CD8-positive, alpha-beta memory T cell (primary cell): ENCODE measurements around the gene SETD4. TPM values are rescaled to one million over a fixed set of nuclear protein-coding genes. Genes with fewer than 3 reads are reported as not detected.

Source experiments
- CTCF ChIA-PET: fragments of 350-600 bp; sonication (Branson Sonifier 250); formaldehyde crosslinking; loops from one replicate; lab custom pipeline; 2021; ENCODE audit warnings: antibody characterized with exemption; lab: Charles Lee
- POLR2A ChIA-PET: fragments of 350-600 bp; sonication (Branson Sonifier 250); formaldehyde crosslinking; loops from one replicate; lab custom pipeline; 2021; ENCODE audit warnings: antibody characterized with exemption; lab: Charles Lee
- DNase-seq, 5 donors: peaks; one replicate each; pipeline versions ENCODE4 v3.0.0 to v3.0.0-alpha.2; 2020 to 2022; ENCODE audit warnings: mixed read lengths in 1 of 5
- H3K27ac ChIP-seq: one replicate; pipeline ENCODE4 v1.7.0; 2013; ENCODE audit warnings: low read depth, mild to moderate bottlenecking, low read length, moderate library complexity
- H3K27me3 ChIP-seq: 2 replicates; pipeline ENCODE4 v1.7.0; 2013; ENCODE audit warnings: low read length, mild to moderate bottlenecking; ENCODE audit not compliant: insufficient read depth, poor library complexity, severe bottlenecking
- H3K36me3 ChIP-seq: 2 replicates; pipeline ENCODE4 v1.7.0; 2013; ENCODE audit warnings: mild to moderate bottlenecking, low read length, moderate library complexity; ENCODE audit not compliant: insufficient read depth
- H3K4me1 ChIP-seq: 2 replicates; pipeline ENCODE4 v1.7.0; 2013; ENCODE audit warnings: mild to moderate bottlenecking, low read length, moderate library complexity; ENCODE audit not compliant: insufficient read depth
- H3K4me3 ChIP-seq: 2 replicates; pipeline ENCODE4 v1.7.0; 2013; ENCODE audit warnings: mild to moderate bottlenecking, low read length
- H3K9me3 ChIP-seq: 2 replicates; pipeline ENCODE4 v1.7.0; 2013; ENCODE audit warnings: mild to moderate bottlenecking, low read length
- H3K27ac Mint-ChIP-seq, 8 donors: one replicate each; pipeline ENCODE4 v1.8.0; 2020 to 2021; ENCODE audit warnings: mixed read lengths in 8 of 8, mild to moderate bottlenecking in 6 of 8, inconsistent platforms in 3 of 8, moderate library complexity in 3 of 8
- H3K27me3 Mint-ChIP-seq, 2 donors: one replicate each; pipeline ENCODE4 v1.8.0; 2020 to 2021; ENCODE audit warnings: mixed read lengths in 2 of 2, mild to moderate bottlenecking in 1 of 2, moderate library complexity in 1 of 2
- H3K36me3 Mint-ChIP-seq, 3 donors: one replicate each; pipeline ENCODE4 v1.8.0; 2020 to 2021; ENCODE audit warnings: mixed read lengths in 3 of 3, inconsistent platforms in 1 of 3, mild to moderate bottlenecking in 1 of 3
- H3K4me1 Mint-ChIP-seq, 3 donors: one replicate each; pipeline ENCODE4 v1.8.0; 2020 to 2021; ENCODE audit warnings: mixed read lengths in 3 of 3, inconsistent platforms in 1 of 3, mild to moderate bottlenecking in 1 of 3
- H3K4me3 Mint-ChIP-seq, 7 donors: one replicate each; pipeline ENCODE4 v1.8.0; 2020 to 2021; ENCODE audit warnings: mixed read lengths in 7 of 7, mild to moderate bottlenecking in 6 of 7, moderate library complexity in 4 of 7, inconsistent platforms in 2 of 7
- H3K9me3 Mint-ChIP-seq, 5 donors: one replicate each; pipeline ENCODE4 v1.8.0; 2020 to 2022; ENCODE audit warnings: mixed read lengths in 5 of 5, mild to moderate bottlenecking in 3 of 5, moderate library complexity in 2 of 5, inconsistent platforms in 1 of 5
- polyA plus RNA-seq: library from polyadenylated mRNA; unstranded; fragments of 300-500 nt; fragmentation: Illumina TruSeq; gene quantifications from one replicate; pipeline ENCODE4 v1.2.3, GENCODE V29; 2021
- total RNA-seq, 2 experiments: library from RNA; stranded (reverse); gene quantifications; one replicate each; pipeline ENCODE4 v1.2.3, GENCODE V29; 2021

Gene SETD4
- total and polyA plus RNA-seq, 3 experiments from 2014 or later, result 8.0 to 20.5 (median 20.2) TPM

- peaks cover 16 to 30% of the 10 kb centered on the region in 2 donors for H3K27me3 Mint-ChIP-seq
- Histone ChIP-seq H3K9me3 (no peaks in the 10 kb centered on the region), H3K4me1 (no peaks in the 10 kb centered on the region), H3K27ac (no peak overlapping the region), H3K4me3 (no peak overlapping the region), H3K36me3 (no peaks in the 10 kb centered on the region), H3K27me3 (no peaks in the 10 kb centered on the region)
- ChIA-PET CTCF (no interaction called here), POLR2A (no interaction called here)
- no peaks in the 10 kb centered on the region for H3K4me1 Mint-ChIP-seq
- no peak overlapping the region for H3K4me3 Mint-ChIP-seq
- no peak overlapping the region for H3K27ac Mint-ChIP-seq
- DNase-seq, result no peak
- H3K36me3 Mint-ChIP-seq, result no peaks in the 10 kb centered on the region
- no peaks in the 10 kb centered on the region for H3K9me3 Mint-ChIP-seq
Measured at GRCh38 chr21:36010801-36011200, 49.5 kb downstream of the SETD4 start.

GRCh38 chr21:36008505-36008904, 51.8 kb downstream of the SETD4 start:
- Histone ChIP-seq H3K27me3 (no peaks in the 10 kb centered on the region), H3K36me3 (no peaks in the 10 kb centered on the region), H3K27ac (no peak overlapping the region), H3K4me1 (no peaks in the 10 kb centered on the region), H3K9me3 (no peaks in the 10 kb centered on the region), H3K4me3 (no peak overlapping the region)
- Mint-ChIP-seq H3K27me3 (peaks cover 9 to 30% of the 10 kb centered on the region in 2 donors), H3K4me3 (no peak overlapping the region), H3K36me3 (no peaks in the 10 kb centered on the region), H3K27ac (no peak overlapping the region), H3K9me3 (no peaks in the 10 kb centered on the region), H3K4me1 (no peaks in the 10 kb centered on the region)
- ChIA-PET CTCF (no interaction called here), POLR2A (no interaction called here)
- DNase-seq, result no peak

GRCh38 chr21:36005879-36006400, 54.4 kb downstream of the SETD4 start:
- ChIA-PET CTCF (no interaction called here), POLR2A (no interaction called here)
- Histone ChIP-seq H3K27me3 (no peaks in the 10 kb centered on the region), H3K27ac (no peak overlapping the region), H3K4me1 (no peaks in the 10 kb centered on the region), H3K4me3 (no peak overlapping the region), H3K9me3 (no peaks in the 10 kb centered on the region), H3K36me3 (no peaks in the 10 kb centered on the region)
- Mint-ChIP-seq H3K4me1 (no peaks in the 10 kb centered on the region), H3K27me3 (peaks cover 11 to 23% of the 10 kb centered on the region in 2 donors), H3K9me3 (no peaks in the 10 kb centered on the region), H3K27ac (no peak overlapping the region), H3K4me3 (no peak overlapping the region), H3K36me3 (no peaks in the 10 kb centered on the region)
- no peak for DNase-seq

- Histone ChIP-seq H3K27me3 (no peaks in the 10 kb centered on the region), H3K4me3 (no peak overlapping the region), H3K27ac (no peak overlapping the region), H3K4me1 (no peaks in the 10 kb centered on the region), H3K36me3 (no peaks in the 10 kb centered on the region), H3K9me3 (no peaks in the 10 kb centered on the region)
- Mint-ChIP-seq H3K27me3 (peaks cover 11 to 30% of the 10 kb centered on the region in 2 donors), H3K4me3 (no peak overlapping the region), H3K27ac (no peak overlapping the region), H3K9me3 (no peaks in the 10 kb centered on the region), H3K4me1 (no peaks in the 10 kb centered on the region), H3K36me3 (no peaks in the 10 kb centered on the region)
- POLR2A ChIA-PET, result no interaction called here
- CTCF ChIA-PET, result no interaction called here
- DNase-seq, result no peak
Measured at GRCh38 chr21:36005018-36005417, 55.3 kb downstream of the SETD4 start.

GRCh38 chr21:36004441-36004840, 55.9 kb downstream of the SETD4 start:
- CTCF ChIA-PET, result no interaction called here

GRCh38 chr21:36003776-36004175, 56.5 kb downstream of the SETD4 start:
- Mint-ChIP-seq H3K27me3 (peaks cover 14 to 43% of the 10 kb centered on the region in 2 donors), H3K36me3 (no peaks in the 10 kb centered on the region), H3K9me3 (no peaks in the 10 kb centered on the region), H3K4me1 (no peaks in the 10 kb centered on the region), H3K4me3 (no peak overlapping the region), H3K27ac (no peak overlapping the region)
- Histone ChIP-seq H3K27ac (no peak overlapping the region), H3K9me3 (no peaks in the 10 kb centered on the region), H3K36me3 (no peaks in the 10 kb centered on the region), H3K27me3 (no peaks in the 10 kb centered on the region), H3K4me1 (no peaks in the 10 kb centered on the region), H3K4me3 (no peak overlapping the region)
- ChIA-PET POLR2A (no interaction called here), CTCF (no interaction called here)
- DNase-seq, result no peak

More at GRCh38 chr21:36004441-36004840, 55.9 kb downstream of the SETD4 start:
- Mint-ChIP-seq H3K27me3 (peaks cover 11 to 36% of the 10 kb centered on the region in 2 donors), H3K4me1 (no peaks in the 10 kb centered on the region), H3K4me3 (no peak overlapping the region), H3K36me3 (no peaks in the 10 kb centered on the region), H3K9me3 (no peaks in the 10 kb centered on the region), H3K27ac (no peak overlapping the region)
- no peaks in the 10 kb centered on the region for H3K36me3 ChIP-seq
- H3K4me1 ChIP-seq, result no peaks in the 10 kb centered on the region
- H3K9me3 ChIP-seq, result no peaks in the 10 kb centered on the region
- DNase-seq, result no peak
- POLR2A ChIA-PET, result no interaction called here
- H3K27me3 ChIP-seq, result no peaks in the 10 kb centered on the region
- H3K4me3 ChIP-seq, result no peak overlapping the region
- no peak overlapping the region for H3K27ac ChIP-seq

- Histone ChIP-seq H3K36me3 (no peaks in the 10 kb centered on the region), H3K27me3 (no peaks in the 10 kb centered on the region), H3K9me3 (no peaks in the 10 kb centered on the region), H3K27ac (no peak overlapping the region), H3K4me1 (no peaks in the 10 kb centered on the region), H3K4me3 (no peak overlapping the region)
- no peak overlapping the region for H3K4me3 Mint-ChIP-seq
- H3K9me3 Mint-ChIP-seq, result no peaks in the 10 kb centered on the region
- H3K27ac Mint-ChIP-seq, result no peak overlapping the region
- H3K27me3 Mint-ChIP-seq, result peaks cover 21 to 56% of the 10 kb centered on the region in 2 donors
- peaks cover 0 to 3% (median 3%) of the 10 kb centered on the region in 3 donors for H3K4me1 Mint-ChIP-seq
- CTCF ChIA-PET, result interaction anchor here (1.0 kb wide), 1 partner anchor 11 kb away, joined by 3 read pairs; no protein-coding TSS in a partner anchor
- POLR2A ChIA-PET, result no interaction called here
- H3K36me3 Mint-ChIP-seq, result no peaks in the 10 kb centered on the region
- no peak for DNase-seq
Measured at GRCh38 chr21:35996217-35996616, 64.1 kb downstream of the SETD4 start.

- peaks cover 18 to 50% of the 10 kb centered on the region in 2 donors for H3K27me3 Mint-ChIP-seq
- no peak overlapping the region for H3K27ac Mint-ChIP-seq
- no peaks in the 10 kb centered on the region for H3K9me3 Mint-ChIP-seq
- H3K9me3 ChIP-seq, result no peaks in the 10 kb centered on the region
- H3K4me3 ChIP-seq, result no peak overlapping the region
- DNase-seq, result no peak
- no peaks in the 10 kb centered on the region for H3K36me3 ChIP-seq
- CTCF ChIA-PET, result interaction anchor here (1.0 kb wide), 1 partner anchor 12 kb away, joined by 3 read pairs; no protein-coding TSS in a partner anchor
- peaks cover 0 to 3% (median 3%) of the 10 kb centered on the region in 3 donors for H3K4me1 Mint-ChIP-seq
- H3K27ac ChIP-seq, result no peak overlapping the region
- no peaks in the 10 kb centered on the region for H3K4me1 ChIP-seq
- no peaks in the 10 kb centered on the region for H3K27me3 ChIP-seq
- no peaks in the 10 kb centered on the region for H3K36me3 Mint-ChIP-seq
- POLR2A ChIA-PET, result no interaction called here
- H3K4me3 Mint-ChIP-seq, result no peak overlapping the region
Measured at GRCh38 chr21:35995522-35996088, 64.7 kb downstream of the SETD4 start.
